HCT116 (cell line): ENCODE measurements around the gene THUMPD2. TPM values are rescaled to one million over a fixed set of nuclear protein-coding genes. Genes with fewer than 3 reads are reported as not detected.

Experiments
- ATAC-seq: fragments of 200-7000 bp; cut with Tn5 transposase; 2 replicates; pipeline ENCODE4 v1.9.1; 2020; ENCODE audit warnings: mild to moderate bottlenecking, moderate library complexity
- BruUV-seq: library from RNA; stranded (reverse); fragments of 400-500 nt; replicated peaks from 2 replicates; lab custom pipeline; 2021; lab: Mats Ljungman, UMichigan
- CTCF ChIA-PET: fragments of 300-600 bp; sonication (Branson Sonifier 250); formaldehyde crosslinking; loops from one replicate; lab custom pipeline; 2021; ENCODE audit warnings: antibody characterized with exemption; lab: Charles Lee
- POLR2A ChIA-PET: fragments of 300-600, 350-600 bp; sonication (Branson Sonifier 250); formaldehyde crosslinking; loops from one replicate; lab custom pipeline; 2021; ENCODE audit warnings: antibody characterized with exemption; lab: Charles Lee
- RAD21 ChIA-PET, 2 experiments: fragments of 300-600 bp; sonication (Branson Sonifier 250); formaldehyde crosslinking; loops; one replicate each; lab custom pipeline; 2023; ENCODE audit warnings: low total read pairs in 2 of 2; ENCODE audit not compliant: uncharacterized antibody in 2 of 2, unreplicated experiment in 2 of 2, low non-redundant PET in 1 of 2; lab: Charles Lee
- DNase-seq: peaks from one replicate; pipeline ENCODE4 v3.0.0-alpha.2; 2010; ENCODE audit warnings: low read depth, low spot score
- H2AFZ ChIP-seq: fragments of 200-600 bp; shearing (Covaris generic), sonication (generic); 2 replicates; pipeline ENCODE4 v1.6.1; 2017; ENCODE audit warnings: low read depth, mixed run types, mixed read lengths, antibody characterized with exemption, low read length; ENCODE audit not compliant: poor library complexity, severe bottlenecking
- H3K27ac ChIP-seq: 2 replicates; pipeline ENCODE4 v1.5.1; 2012; ENCODE audit warnings: low read depth, low read length
- H3K27me3 ChIP-seq: fragments of 200-600 bp; sonication (generic); 2 replicates; pipeline ENCODE4 v1.6.1; 2016; ENCODE audit warnings: mixed run types, low read length, mixed read lengths; ENCODE audit not compliant: insufficient read depth
- H3K36me3 ChIP-seq, 2 experiments: fragments of 200-500 bp in 1 of 2; fragments of 200-600 bp in 1 of 2; sonication (Bioruptor generic) in 1 of 2; sonication (generic) in 1 of 2; 2 replicates each; pipeline versions ENCODE4 v1.5.1 to v1.6.1; 2014 to 2016; ENCODE audit warnings: low read length in 2 of 2, inconsistent platforms in 1 of 2, mixed read lengths in 1 of 2, mixed run types in 1 of 2; ENCODE audit not compliant: insufficient read depth in 2 of 2, control insufficient read depth in 1 of 2
- H3K4me1 ChIP-seq, 2 experiments: fragments of 200-600 bp in 1 of 2; sonication (generic) in 1 of 2; 2 replicates each; pipeline versions ENCODE4 v1.5.1 to v1.6.1; 2012 to 2017; ENCODE audit warnings: low read length in 2 of 2, inconsistent platforms in 1 of 2, mild to moderate bottlenecking in 1 of 2, mixed read lengths in 1 of 2, mixed run types in 1 of 2, moderate library complexity in 1 of 2; ENCODE audit not compliant: insufficient read depth in 2 of 2, control insufficient read depth in 1 of 2
- H3K4me2 ChIP-seq: fragments of 200-600 bp; sonication (generic); 2 replicates; pipeline ENCODE4 v1.6.1; 2017; ENCODE audit warnings: mixed run types, low read length, mixed read lengths
- H3K4me3 ChIP-seq, 2 experiments: fragments of 200-600 bp in 1 of 2; sonication (generic) in 1 of 2; replicated peaks in 1 of 2; 2 replicates each; pipeline ENCODE4 v1.5.1; 2011 to 2016; ENCODE audit warnings: low read length in 2 of 2, control low read depth in 1 of 2, low read depth in 1 of 2, mild to moderate bottlenecking in 1 of 2, mixed read lengths in 1 of 2, mixed run types in 1 of 2
- H3K79me2 ChIP-seq: fragments of 200-600 bp; sonication (generic); 2 replicates; pipeline ENCODE4 v1.6.1; 2017; ENCODE audit warnings: mild to moderate bottlenecking, mixed run types, low read length, moderate library complexity, mixed read lengths; ENCODE audit not compliant: insufficient read depth
- H3K9ac ChIP-seq: fragments of 200-600 bp; sonication (generic); 2 replicates; pipeline ENCODE4 v1.6.1; 2016; ENCODE audit warnings: low read length, mixed read lengths
- H3K9me2 ChIP-seq: fragments of 200-600 bp; sonication (generic), shearing (Covaris generic); 2 replicates; pipeline ENCODE4 v1.6.1; 2017; ENCODE audit warnings: mixed run types, mild to moderate bottlenecking, moderate library complexity; ENCODE audit not compliant: insufficient read depth
- H3K9me3 ChIP-seq, 2 experiments: fragments of 200-500 bp in 1 of 2; fragments of 200-600 bp in 1 of 2; sonication (Bioruptor generic) in 1 of 2; sonication (generic) in 1 of 2; 2 replicates each; pipeline ENCODE4 v1.6.1; 2014 to 2017; ENCODE audit warnings: low read length in 2 of 2, mixed read lengths in 2 of 2, inconsistent platforms in 1 of 2, low read depth in 1 of 2, mild to moderate bottlenecking in 1 of 2, mixed run types in 1 of 2, moderate library complexity in 1 of 2; ENCODE audit not compliant: control insufficient read depth in 1 of 2, insufficient read depth in 1 of 2
- H4K20me1 ChIP-seq: fragments of 200-600 bp; sonication (generic), shearing (Covaris generic); 2 replicates; pipeline ENCODE4 v1.6.1; 2017; ENCODE audit warnings: mixed run types, mild to moderate bottlenecking, moderate library complexity; ENCODE audit not compliant: insufficient read depth
- ATF3 ChIP-seq: IDR thresholded peaks from 2 replicates; pipeline ENCODE4 v1.6.1; 2012
- CEBPB ChIP-seq: IDR thresholded peaks from 2 replicates; pipeline ENCODE4 v1.6.1; 2012; ENCODE audit warnings: low read depth
- EGR1 ChIP-seq: IDR thresholded peaks from 2 replicates; pipeline ENCODE4 v1.6.1; 2012; ENCODE audit warnings: low read depth
- EZH2 ChIP-seq: fragments of 200-600 bp; sonication (generic); IDR thresholded peaks from 2 replicates; pipeline ENCODE4 v1.6.1; 2017; ENCODE audit warnings: antibody characterized with exemption, mixed run types
- FOSL1 ChIP-seq: IDR thresholded peaks from 2 replicates; pipeline ENCODE4 v1.6.1; 2012; ENCODE audit warnings: low read depth
- JUND ChIP-seq: IDR thresholded peaks from 2 replicates; pipeline ENCODE4 v1.6.1; 2012
- POLR2A ChIP-seq: IDR thresholded peaks from 2 replicates; pipeline ENCODE4 v1.7.0; 2011; ENCODE audit warnings: borderline replicate concordance; ENCODE audit not compliant: insufficient read depth, insufficient read length; ENCODE audit errors: extremely low read depth
- POLR2AphosphoS5 ChIP-seq: IDR thresholded peaks from 2 replicates; pipeline ENCODE4 v1.6.1; 2011; ENCODE audit warnings: mild to moderate bottlenecking, low read depth, low read length, moderate library complexity
- ZFX ChIP-seq: fragments of 450-650 bp; IDR thresholded peaks from 2 replicates; pipeline ENCODE4 v1.6.1; 2017
- ZNF274 ChIP-seq: fragments of 200-500 bp; sonication (Bioruptor generic); IDR thresholded peaks from 2 replicates; pipeline ENCODE4 v1.6.1; 2014; ENCODE audit warnings: mild to moderate bottlenecking, low read depth, low read length, inconsistent platforms
- intact Hi-C: fragments of 100-400 bp; cut with micrococcal nuclease; formaldehyde crosslinking; loops from 2 replicates; pipeline ENCODE4 v1.10.0; 2022
- total RNA-seq: library from RNA; stranded (reverse); gene quantifications from one replicate; pipeline ENCODE4 v1.2.1, GENCODE V29; 2021; ENCODE audit not compliant: unreplicated experiment
- TF ChIP-seq, protein P1 (sequence below), 3 experiments: fragments of 200-600 bp in 1 of 3; sonication (generic) in 1 of 3; IDR thresholded peaks in 2 of 3; conservative IDR thresholded peaks in 1 of 3; 2 replicates each; pipeline ENCODE4 v1.5.1; 2012 to 2017; ENCODE audit warnings: low read depth in 2 of 3, low read length in 2 of 3, antibody characterized with exemption in 1 of 3, borderline replicate concordance in 1 of 3, control low read depth in 1 of 3, mild to moderate bottlenecking in 1 of 3, mixed read lengths in 1 of 3, mixed run types in 1 of 3, moderate library complexity in 1 of 3; ENCODE audit not compliant: insufficient read depth in 1 of 3
- TF ChIP-seq, protein P2 (sequence below): IDR thresholded peaks from 2 replicates; pipeline ENCODE4 v1.6.1; 2011; ENCODE audit warnings: mild to moderate bottlenecking, low read length, moderate library complexity; ENCODE audit not compliant: insufficient replicate concordance; ENCODE audit errors: extremely low read depth

The THUMPD2 gene
- total RNA-seq, 1 experiment from 2014 or later: 15.8 TPM

GRCh38 chr2:39703181-39703872, 75.7 kb downstream of the THUMPD2 start:
- ChIA-PET CTCF (no interaction called here), POLR2A (no interaction called here), RAD21 (no interaction called here)
- Histone ChIP-seq H3K9me2 (no peaks in the 10 kb centered on the region), H3K79me2 (no peaks in the 10 kb centered on the region), H3K9me3 (no peaks in the 10 kb centered on the region), H3K9ac (no peak overlapping the region), H2AFZ (no peak overlapping the region), H3K4me2 (no peak overlapping the region), H3K36me3 (no peaks in the 10 kb centered on the region), H4K20me1 (no peaks in the 10 kb centered on the region), H3K27ac (no peak overlapping the region), H3K27me3 (0 out of 2 replicates have a peak, but pooled peaks cover 3% of the 10 kb centered on the region), H3K4me3 (no peak overlapping the region), H3K4me1 (no peaks in the 10 kb centered on the region)
- no peak for TF ChIP-seq ATF3
- no peak for TF ChIP-seq ZFX
- TF ChIP-seq POLR2AphosphoS5: no peak
- no peak for TF ChIP-seq EGR1
- TF ChIP-seq, protein P1, sequence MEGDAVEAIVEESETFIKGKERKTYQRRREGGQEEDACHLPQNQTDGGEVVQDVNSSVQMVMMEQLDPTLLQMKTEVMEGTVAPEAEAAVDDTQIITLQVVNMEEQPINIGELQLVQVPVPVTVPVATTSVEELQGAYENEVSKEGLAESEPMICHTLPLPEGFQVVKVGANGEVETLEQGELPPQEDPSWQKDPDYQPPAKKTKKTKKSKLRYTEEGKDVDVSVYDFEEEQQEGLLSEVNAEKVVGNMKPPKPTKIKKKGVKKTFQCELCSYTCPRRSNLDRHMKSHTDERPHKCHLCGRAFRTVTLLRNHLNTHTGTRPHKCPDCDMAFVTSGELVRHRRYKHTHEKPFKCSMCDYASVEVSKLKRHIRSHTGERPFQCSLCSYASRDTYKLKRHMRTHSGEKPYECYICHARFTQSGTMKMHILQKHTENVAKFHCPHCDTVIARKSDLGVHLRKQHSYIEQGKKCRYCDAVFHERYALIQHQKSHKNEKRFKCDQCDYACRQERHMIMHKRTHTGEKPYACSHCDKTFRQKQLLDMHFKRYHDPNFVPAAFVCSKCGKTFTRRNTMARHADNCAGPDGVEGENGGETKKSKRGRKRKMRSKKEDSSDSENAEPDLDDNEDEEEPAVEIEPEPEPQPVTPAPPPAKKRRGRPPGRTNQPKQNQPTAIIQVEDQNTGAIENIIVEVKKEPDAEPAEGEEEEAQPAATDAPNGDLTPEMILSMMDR (IDR thresholded peaks at IDR 0.05 in 2 of 3, conservative IDR thresholded peaks at IDR 0.05 in 1 of 3; ENCODE audit: borderline replicate concordance in 1 of 3, insufficient read depth in 1 of 3, low read depth in 2 of 3, low read length in 2 of 3): no peak
- no peak for TF ChIP-seq FOSL1
- TF ChIP-seq POLR2A: no peak
- no peak for TF ChIP-seq CEBPB
- no peak for TF ChIP-seq JUND
- TF ChIP-seq ZNF274: no peak
- no peak for TF ChIP-seq EZH2
- TF ChIP-seq, protein P2, sequence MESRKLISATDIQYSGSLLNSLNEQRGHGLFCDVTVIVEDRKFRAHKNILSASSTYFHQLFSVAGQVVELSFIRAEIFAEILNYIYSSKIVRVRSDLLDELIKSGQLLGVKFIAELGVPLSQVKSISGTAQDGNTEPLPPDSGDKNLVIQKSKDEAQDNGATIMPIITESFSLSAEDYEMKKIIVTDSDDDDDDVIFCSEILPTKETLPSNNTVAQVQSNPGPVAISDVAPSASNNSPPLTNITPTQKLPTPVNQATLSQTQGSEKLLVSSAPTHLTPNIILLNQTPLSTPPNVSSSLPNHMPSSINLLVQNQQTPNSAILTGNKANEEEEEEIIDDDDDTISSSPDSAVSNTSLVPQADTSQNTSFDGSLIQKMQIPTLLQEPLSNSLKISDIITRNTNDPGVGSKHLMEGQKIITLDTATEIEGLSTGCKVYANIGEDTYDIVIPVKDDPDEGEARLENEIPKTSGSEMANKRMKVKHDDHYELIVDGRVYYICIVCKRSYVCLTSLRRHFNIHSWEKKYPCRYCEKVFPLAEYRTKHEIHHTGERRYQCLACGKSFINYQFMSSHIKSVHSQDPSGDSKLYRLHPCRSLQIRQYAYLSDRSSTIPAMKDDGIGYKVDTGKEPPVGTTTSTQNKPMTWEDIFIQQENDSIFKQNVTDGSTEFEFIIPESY: no peak
- DNase-seq: no peak
- ATAC-seq: no peak
- BruUV-seq: no TSS peak
- intact Hi-C loops: no loop called here
